ENCODE results near the gene PEAR1.

Gene PEAR1, protein sequence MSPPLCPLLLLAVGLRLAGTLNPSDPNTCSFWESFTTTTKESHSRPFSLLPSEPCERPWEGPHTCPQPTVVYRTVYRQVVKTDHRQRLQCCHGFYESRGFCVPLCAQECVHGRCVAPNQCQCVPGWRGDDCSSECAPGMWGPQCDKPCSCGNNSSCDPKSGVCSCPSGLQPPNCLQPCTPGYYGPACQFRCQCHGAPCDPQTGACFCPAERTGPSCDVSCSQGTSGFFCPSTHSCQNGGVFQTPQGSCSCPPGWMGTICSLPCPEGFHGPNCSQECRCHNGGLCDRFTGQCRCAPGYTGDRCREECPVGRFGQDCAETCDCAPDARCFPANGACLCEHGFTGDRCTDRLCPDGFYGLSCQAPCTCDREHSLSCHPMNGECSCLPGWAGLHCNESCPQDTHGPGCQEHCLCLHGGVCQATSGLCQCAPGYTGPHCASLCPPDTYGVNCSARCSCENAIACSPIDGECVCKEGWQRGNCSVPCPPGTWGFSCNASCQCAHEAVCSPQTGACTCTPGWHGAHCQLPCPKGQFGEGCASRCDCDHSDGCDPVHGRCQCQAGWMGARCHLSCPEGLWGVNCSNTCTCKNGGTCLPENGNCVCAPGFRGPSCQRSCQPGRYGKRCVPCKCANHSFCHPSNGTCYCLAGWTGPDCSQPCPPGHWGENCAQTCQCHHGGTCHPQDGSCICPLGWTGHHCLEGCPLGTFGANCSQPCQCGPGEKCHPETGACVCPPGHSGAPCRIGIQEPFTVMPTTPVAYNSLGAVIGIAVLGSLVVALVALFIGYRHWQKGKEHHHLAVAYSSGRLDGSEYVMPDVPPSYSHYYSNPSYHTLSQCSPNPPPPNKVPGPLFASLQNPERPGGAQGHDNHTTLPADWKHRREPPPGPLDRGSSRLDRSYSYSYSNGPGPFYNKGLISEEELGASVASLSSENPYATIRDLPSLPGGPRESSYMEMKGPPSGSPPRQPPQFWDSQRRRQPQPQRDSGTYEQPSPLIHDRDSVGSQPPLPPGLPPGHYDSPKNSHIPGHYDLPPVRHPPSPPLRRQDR

GRCh38 chr1:156893048-156893953 lies at the start of gene PEAR1:
PEAR1 (plus strand) TSS chr1:156893718; CDS start chr1:156903927, 10,209 bp downstream.
- DNase-seq, result peak; percentile 28

DNA sequence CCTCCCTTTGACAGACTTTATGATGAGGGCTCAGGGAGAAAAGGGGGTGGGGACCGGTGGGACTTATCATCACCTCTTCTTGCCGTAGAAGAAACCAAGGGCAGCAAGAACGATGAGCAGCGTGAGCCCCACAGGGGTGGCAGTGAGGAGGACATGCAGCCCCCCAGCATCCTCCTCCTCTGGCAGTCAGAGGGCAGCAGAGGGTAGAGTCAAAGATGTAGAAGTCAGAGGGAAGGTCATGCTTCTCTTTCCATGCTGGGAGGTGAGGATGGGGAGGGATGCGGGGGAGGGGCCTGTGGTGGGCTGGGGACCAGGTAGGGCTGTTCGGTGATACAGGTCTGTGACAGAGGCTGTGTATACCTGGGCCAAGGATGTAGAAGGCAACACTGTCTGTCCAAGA lies 49.4 kb upstream of the PEAR1 start:
- DNase-seq, result no peak

DNA sequence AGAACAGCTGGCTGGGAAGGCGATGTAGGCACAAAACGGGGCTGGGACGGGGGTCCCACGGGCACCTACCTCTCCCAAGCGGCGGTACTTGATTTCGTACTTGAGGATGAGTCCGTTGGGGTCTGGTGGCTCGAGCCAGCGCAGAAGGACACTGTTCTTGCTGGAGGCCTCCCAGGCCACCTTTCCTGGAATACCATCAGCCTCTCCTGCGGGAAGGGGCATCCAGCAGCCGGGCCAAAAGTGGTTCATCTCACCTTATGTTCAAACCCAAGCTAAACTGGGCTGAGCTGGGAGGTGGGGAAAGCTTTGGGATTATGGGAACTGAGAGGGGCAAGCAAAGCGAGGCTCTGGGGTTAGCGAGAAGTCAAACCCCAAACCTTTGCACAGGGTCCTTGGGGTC lies 48.9 kb upstream of the PEAR1 start:
- DNase-seq, result no peak

DNA sequence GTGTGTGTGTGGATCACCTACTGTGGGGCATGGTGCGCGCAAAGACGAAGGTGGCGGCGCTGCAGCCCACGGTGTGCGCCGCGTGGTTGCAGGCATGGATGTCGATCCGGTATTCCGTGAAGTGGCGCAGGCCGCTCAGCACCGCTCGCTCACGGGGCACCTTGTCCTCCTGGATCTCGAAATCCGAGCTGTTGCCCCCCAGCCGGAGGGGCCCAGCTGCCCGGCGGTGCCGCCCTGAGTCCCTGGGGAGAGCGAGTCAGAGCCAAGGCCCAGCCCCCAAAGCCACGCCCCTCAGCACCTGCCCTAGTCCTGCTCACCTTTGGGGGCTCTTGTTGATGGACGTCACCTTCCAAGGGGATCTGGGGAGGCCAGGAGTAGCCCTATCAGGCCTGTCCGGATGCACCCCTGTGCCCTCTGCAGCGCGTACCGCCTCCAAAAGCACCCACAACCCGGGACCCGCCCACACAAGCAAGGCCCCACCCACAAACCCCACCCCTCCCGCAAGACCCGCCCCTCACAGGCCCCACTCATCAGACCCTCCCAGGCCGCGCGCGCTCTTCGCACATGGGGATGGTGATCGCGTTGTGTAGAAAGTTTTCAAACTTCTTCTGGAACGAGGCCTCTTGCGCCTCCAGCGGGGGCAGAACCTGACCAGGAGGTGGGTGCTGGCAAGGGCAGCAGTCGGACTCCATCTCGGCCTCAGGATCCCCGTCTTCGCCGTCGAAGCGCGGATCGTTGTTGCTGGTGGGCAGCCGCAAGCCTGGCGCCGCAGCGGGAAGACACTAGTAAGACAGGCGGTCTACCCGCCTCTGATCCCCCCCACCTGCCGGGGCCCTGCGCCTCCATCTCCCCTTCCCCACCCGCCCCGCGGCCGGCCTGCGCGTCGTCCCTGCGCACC lies 48.2 kb upstream of the PEAR1 start:
- DNase-seq, result peak; percentile 62

GRCh38 chr1:156845953-156846545 lies 47.5 kb upstream of the PEAR1 start:
- DNase-seq, result no peak

- DNase-seq, result no peak
Observed at GRCh38 chr1:156846643-156847042, 46.9 kb upstream of the PEAR1 start.

DNA sequence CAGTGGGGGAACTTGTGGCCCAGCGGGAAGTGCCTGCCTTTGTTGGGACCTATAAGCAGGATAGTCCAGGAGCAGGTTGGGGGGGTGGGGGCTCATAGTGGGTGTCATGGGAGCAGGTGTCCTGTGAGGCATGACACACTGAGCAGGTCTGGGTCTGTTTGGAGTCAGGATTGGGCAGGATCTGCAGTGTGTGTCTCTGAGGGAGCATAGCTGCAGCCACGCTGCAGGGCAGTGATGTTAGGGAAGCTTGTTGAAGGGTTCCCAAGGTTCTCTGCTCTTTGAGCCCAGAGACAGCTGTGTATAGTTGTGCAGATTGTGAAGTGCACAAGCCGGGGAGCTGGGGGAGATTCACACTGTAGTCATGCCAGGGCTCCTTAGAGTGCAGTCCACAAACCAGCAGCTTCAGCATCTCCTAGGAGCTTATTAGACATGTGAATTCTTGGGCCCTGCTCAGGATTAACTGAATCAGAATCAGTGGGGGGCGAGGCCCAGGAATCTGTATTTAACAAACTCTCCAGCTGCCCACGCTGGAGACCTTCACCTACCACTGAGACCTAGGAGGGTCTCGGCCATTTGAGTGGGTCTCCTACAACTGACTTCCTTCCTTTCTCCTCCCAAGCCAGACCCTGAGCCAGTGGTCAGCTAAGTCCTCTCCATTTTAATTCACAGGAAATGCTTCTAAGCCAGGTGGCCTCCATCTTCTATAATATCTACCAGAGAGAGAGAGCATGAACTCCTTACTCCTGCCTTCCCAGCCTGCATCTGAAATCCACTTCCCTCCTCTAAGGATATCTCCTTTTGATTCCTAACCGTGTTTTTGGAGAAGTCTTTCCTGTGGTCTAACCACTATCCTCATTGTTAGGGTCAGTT lies 45.7 kb upstream of the PEAR1 start:
- no peak for DNase-seq

DNA sequence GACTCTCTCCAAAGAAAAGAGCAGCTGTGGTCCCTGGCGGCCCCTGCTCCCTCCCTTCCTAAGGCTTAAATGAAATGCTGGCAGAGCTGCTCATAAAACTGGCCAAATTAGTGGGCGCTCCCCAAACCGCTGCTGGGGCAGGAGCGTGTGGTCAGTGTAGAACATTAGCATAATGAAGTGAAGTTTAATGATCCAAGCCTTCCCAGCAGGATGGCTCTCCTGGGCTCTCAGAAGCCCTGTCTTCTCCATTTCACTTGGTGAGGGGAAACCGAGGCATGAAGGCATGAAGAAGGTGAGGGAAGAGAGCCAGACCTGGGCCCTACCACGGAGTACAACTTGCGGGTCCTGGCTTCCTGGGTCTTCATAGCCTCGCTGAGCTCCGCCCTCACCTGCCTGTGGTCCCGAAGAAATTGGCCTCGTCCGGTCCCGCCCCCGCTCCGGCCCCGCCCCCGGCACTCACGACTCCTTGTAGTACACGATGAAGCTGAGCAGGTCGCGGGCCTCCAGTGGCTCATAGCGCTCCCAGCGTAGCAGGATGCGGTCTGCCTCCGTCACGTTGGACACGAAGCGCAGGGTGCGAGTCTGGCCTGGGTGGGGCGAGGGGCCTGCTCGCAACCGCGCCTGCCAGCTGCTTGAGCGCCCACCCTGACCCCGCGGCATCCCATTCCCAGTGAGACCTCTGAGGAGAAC lies 44.9 kb upstream of the PEAR1 start:
- peak; percentile 76 for DNase-seq

- no peak for DNase-seq
Observed at GRCh38 chr1:156849151-156849496, 44.4 kb upstream of the PEAR1 start.

- DNase-seq, result no peak
Observed at GRCh38 chr1:156851779-156852417, 41.6 kb upstream of the PEAR1 start.

GRCh38 chr1:156852418-156852874 lies 41.1 kb upstream of the PEAR1 start:
- no peak for DNase-seq

GRCh38 chr1:156853761-156854160 lies 39.8 kb upstream of the PEAR1 start:
- DNase-seq, result no peak

- DNase-seq, result no peak
Observed at GRCh38 chr1:156854634-156855033, 38.9 kb upstream of the PEAR1 start.

GRCh38 chr1:156856282-156856785 lies 37.2 kb upstream of the PEAR1 start:
- no peak for DNase-seq

- no peak for DNase-seq
Observed at GRCh38 chr1:156857532-156857931, 36.0 kb upstream of the PEAR1 start.

DNA sequence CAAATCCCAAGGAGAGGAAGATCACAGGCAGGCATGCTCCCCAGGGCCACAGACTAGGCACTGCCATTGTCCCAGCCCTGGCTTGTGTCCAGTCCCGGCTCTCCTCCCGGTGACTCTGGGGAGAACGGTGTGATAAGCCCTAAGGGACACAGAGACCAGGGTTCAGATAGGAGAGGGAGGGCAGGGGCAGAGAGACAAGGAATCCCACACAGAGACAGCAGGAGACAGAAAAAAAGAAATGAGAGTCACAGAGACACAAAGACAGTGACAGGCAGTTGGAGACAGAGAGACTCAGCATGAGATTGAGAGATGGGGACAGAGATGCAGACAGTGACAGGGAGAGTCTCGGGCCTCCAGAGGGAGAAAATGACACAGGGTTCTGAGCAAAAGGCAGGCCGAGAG lies 35.0 kb upstream of the PEAR1 start:
- no peak for DNase-seq

DNA sequence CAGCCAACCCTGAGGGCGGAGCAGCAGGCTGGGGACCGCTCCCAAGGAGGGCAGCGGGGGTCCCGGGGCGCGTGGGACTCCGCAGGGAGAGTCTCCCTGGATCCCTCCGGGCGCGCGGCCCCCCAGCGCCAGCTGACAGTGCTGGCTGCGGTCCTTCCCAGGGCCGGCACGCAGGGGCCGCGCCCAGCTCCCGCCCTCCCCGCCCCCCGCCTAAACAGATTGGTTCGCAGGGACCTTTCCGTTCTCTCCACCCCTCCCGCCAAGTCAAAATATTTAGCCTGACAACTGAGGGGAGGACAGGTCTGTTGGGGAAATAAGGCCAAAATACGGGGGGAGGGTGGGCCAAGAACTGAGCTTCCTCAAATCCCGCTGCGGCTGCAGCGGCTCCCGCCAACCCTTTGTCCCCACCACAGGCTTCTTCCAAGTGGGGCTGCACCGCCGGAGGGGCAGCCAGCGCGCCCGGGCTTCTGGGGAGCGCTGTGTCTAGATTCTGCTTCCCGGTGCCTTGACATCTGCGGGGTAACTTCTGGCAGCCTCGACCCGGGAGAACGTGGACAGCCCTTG lies 34.5 kb upstream of the PEAR1 start, which contains the start of gene INSRR:
Gene INSRR, minus strand, starts transcription at position 159 of the 564 bp plus-strand sequence. CDS start 496 bp downstream, outside the sequence.
- no peak for DNase-seq

DNA sequence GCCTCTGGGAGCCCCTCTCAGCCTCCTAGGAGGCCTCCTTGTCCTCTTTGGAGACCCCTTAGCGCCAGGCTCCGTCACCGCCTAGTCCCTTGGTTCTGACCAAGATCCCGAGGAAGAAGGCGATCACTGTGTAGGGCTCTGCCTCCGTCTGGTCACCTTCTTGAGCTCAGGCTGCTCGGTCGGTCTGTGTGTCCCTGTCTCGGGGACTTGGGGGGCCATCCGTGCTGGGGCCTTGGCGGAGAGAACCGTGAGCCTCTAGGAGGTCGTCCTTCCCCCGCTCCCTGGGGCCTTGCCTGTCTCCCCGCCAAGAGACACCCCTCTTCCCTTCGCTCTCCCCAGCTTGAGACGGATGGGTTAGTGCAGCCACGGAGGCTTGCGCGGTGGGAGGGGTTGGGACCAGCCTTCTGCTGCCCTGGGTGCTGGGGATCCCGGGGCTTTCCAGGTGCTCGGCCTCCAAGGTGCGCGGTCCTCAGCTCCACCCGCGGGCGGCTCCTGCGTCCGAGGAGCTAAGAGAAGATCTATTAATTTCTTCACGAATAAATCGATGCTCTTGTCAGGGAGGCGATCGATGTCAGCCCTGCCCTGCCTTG lies 33.9 kb upstream of the PEAR1 start:
- peak; percentile 53 for DNase-seq

All from activated T-cell treated with anti-CD3 and anti-CD28 coated beads, Interleukin-2, amount 50 U/mL, for 1 hour (primary cell).